MM.1S (cell line): Measurements from ENCODE around the gene PLS3.

ENCODE experiments used
- DNase-seq: peaks from one replicate; pipeline ENCODE4 v3.0.0-alpha.2; 2015
- H2AFZ ChIP-seq: fragments of 300-600 bp; sonication (generic); 2 replicates; pipeline ENCODE4 v1.6.0; 2016; ENCODE audit warnings: antibody characterized with exemption, low read length
- H3F3A ChIP-seq: fragments of 300-600 bp; sonication (generic); 2 replicates; pipeline ENCODE4 v1.6.1; 2016; ENCODE audit warnings: mild to moderate bottlenecking, antibody characterized with exemption, low read length, moderate library complexity, mixed read lengths; ENCODE audit not compliant: insufficient read depth
- H3K27ac ChIP-seq: fragments of 300-600 bp; sonication (generic); 2 replicates; pipeline ENCODE4 v1.5.1; 2016; ENCODE audit warnings: mild to moderate bottlenecking, low read length
- H3K27me3 ChIP-seq: fragments of 300-600 bp; sonication (generic); replicated peaks from 2 replicates; pipeline ENCODE4 v1.6.0; 2016; ENCODE audit warnings: low read length; ENCODE audit not compliant: insufficient read depth
- H3K36me3 ChIP-seq: fragments of 300-600 bp; sonication (generic); replicated peaks from 2 replicates; pipeline ENCODE4 v1.6.1; 2016; ENCODE audit warnings: mild to moderate bottlenecking, low read length, mixed read lengths; ENCODE audit not compliant: insufficient read depth
- H3K4me1 ChIP-seq: fragments of 300-600 bp; sonication (generic); 2 replicates; pipeline ENCODE4 v1.6.1; 2016; ENCODE audit warnings: low read length, mixed read lengths
- H3K4me2 ChIP-seq: fragments of 300-600 bp; sonication (generic); 2 replicates; pipeline ENCODE4 v1.6.0; 2016; ENCODE audit warnings: low read depth, low read length
- H3K4me3 ChIP-seq: fragments of 300-600 bp; sonication (generic); 2 replicates; pipeline ENCODE4 v1.5.1; 2016; ENCODE audit warnings: low read length, mixed read lengths
- H3K79me2 ChIP-seq: fragments of 300-600 bp; sonication (generic); 2 replicates; pipeline ENCODE4 v1.6.1; 2016; ENCODE audit warnings: mixed run types, low read length, mixed read lengths
- H3K9ac ChIP-seq: fragments of 300-600 bp; sonication (generic); 2 replicates; pipeline ENCODE4 v1.6.1; 2016; ENCODE audit warnings: low read length, mixed read lengths
- H3K9me2 ChIP-seq: fragments of 300-600 bp; sonication (generic); replicated peaks from 2 replicates; pipeline ENCODE4 v1.6.1; 2016; ENCODE audit warnings: mild to moderate bottlenecking, low read length, mixed read lengths; ENCODE audit not compliant: insufficient read depth
- H3K9me3 ChIP-seq: fragments of 300-600 bp; sonication (generic); replicated peaks from 2 replicates; pipeline ENCODE4 v1.6.1; 2016; ENCODE audit warnings: mild to moderate bottlenecking, low read length, mixed read lengths; ENCODE audit not compliant: insufficient read depth
- H4K20me1 ChIP-seq: fragments of 300-600 bp; sonication (generic); 2 replicates; pipeline ENCODE4 v1.6.1; 2016; ENCODE audit warnings: mild to moderate bottlenecking, low read length, moderate library complexity, mixed read lengths; ENCODE audit not compliant: insufficient read depth
- EZH2 ChIP-seq: fragments of 300-600 bp; sonication (generic); optimal IDR thresholded peaks from 2 replicates; pipeline ENCODE3; 2017; ENCODE audit warnings: low read depth, mild to moderate bottlenecking, antibody characterized with exemption, low read length, mixed read lengths
- EZH2phosphoT487 ChIP-seq: fragments of 300-600 bp; sonication (generic); IDR thresholded peaks from 2 replicates; pipeline ENCODE4 v1.6.1; 2018; ENCODE audit warnings: antibody characterized with exemption, low read length
- TF ChIP-seq, protein P1 (sequence below): fragments of 300-600 bp; sonication (generic); IDR thresholded peaks from 2 replicates; pipeline ENCODE4 v1.5.1; 2016; ENCODE audit warnings: antibody characterized with exemption, low read length, mixed read lengths

Gene PLS3

DNA sequence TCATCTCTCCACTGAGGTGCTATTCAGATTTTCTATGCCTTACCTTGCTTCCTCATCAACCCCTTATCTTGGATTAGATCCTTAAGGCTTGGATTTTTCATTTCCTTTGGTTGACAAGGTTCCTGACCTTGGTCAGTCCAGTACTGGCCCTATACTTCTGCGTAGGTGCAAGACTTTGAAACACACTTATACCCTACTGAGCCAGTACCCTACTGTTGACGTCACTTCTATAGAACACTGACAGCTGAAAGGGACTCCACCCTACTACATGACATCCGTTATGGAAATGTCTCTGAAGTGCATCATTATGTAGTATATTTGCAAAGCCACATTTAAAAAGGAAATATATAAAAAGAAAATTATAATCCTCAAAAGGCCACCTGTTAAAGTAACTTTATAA lies 12.0 kb upstream of the PLS3 start:
- Histone ChIP-seq H3K4me3 (no peak overlapping the region), H2AFZ (no peak overlapping the region), H3K36me3 (no peaks in the 10 kb centered on the region), H3F3A (no peaks in the 10 kb centered on the region), H3K4me1 (no peaks in the 10 kb centered on the region), H3K27ac (no peak overlapping the region), H3K4me2 (no peak overlapping the region), H3K9me2 (no peaks in the 10 kb centered on the region), H4K20me1 (no peaks in the 10 kb centered on the region), H3K9me3 (no peaks in the 10 kb centered on the region), H3K79me2 (no peaks in the 10 kb centered on the region), H3K27me3 (no peaks in the 10 kb centered on the region), H3K9ac (no peak overlapping the region)
- no peak for TF ChIP-seq EZH2
- TF ChIP-seq, protein P1, sequence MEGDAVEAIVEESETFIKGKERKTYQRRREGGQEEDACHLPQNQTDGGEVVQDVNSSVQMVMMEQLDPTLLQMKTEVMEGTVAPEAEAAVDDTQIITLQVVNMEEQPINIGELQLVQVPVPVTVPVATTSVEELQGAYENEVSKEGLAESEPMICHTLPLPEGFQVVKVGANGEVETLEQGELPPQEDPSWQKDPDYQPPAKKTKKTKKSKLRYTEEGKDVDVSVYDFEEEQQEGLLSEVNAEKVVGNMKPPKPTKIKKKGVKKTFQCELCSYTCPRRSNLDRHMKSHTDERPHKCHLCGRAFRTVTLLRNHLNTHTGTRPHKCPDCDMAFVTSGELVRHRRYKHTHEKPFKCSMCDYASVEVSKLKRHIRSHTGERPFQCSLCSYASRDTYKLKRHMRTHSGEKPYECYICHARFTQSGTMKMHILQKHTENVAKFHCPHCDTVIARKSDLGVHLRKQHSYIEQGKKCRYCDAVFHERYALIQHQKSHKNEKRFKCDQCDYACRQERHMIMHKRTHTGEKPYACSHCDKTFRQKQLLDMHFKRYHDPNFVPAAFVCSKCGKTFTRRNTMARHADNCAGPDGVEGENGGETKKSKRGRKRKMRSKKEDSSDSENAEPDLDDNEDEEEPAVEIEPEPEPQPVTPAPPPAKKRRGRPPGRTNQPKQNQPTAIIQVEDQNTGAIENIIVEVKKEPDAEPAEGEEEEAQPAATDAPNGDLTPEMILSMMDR: no peak
- TF ChIP-seq EZH2phosphoT487: no peak
- no peak for DNase-seq

DNA sequence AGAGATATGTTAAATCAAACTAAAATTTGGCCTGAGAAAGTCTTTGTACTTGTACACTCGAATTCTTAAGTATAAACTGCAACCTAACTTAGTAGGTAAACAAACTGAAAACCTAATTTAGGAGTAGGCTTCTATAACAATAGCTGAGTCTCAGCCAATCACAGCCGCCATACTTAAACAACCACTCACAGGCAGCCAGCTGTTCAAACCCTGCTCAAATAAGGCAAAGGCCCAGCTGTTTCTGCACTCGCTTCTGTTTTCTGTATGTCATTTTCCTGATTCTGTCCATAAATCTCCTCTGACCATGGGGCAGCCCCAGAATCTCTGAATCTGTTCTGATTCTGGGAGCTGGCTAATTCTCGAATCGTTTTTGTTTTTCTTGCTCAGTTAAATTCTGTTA lies 7.8 kb upstream of the PLS3 start:
- Histone ChIP-seq H3K4me3 (no peak overlapping the region), H3K4me2 (no peak overlapping the region), H3K9ac (no peak overlapping the region), H3K9me2 (no peaks in the 10 kb centered on the region), H3K27me3 (no peaks in the 10 kb centered on the region), H3K9me3 (no peaks in the 10 kb centered on the region), H3K27ac (no peak overlapping the region), H3F3A (no peaks in the 10 kb centered on the region), H3K4me1 (no peaks in the 10 kb centered on the region), H3K79me2 (no peaks in the 10 kb centered on the region), H2AFZ (no peak overlapping the region), H3K36me3 (no peaks in the 10 kb centered on the region), H4K20me1 (no peaks in the 10 kb centered on the region)
- no peak for DNase-seq
- TF ChIP-seq EZH2phosphoT487 (no peak), EZH2 (no peak)
- TF ChIP-seq, protein P1: no peak

DNA sequence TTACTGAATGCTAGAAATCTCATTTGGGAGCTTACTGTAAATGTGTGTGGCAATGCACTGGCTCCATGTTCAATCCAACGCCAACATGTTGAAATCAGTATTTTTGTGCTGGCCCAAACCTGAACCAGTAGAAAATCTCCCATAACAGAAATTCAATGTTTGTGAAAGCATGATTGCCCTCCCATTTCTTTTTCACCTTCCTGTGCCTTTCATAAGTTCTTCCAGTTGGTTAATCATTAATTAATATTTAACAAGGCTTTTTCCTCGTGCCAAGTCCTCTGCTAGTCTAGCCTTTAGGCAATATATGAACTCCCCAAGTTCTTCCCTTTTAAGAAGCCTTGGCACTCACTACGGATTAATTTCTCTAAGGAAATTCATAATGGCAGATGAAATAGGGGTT lies 1.3 kb upstream of the PLS3 start:
- no peak overlapping the region for H2AFZ ChIP-seq
- H3K27me3 ChIP-seq: no peaks in the 10 kb centered on the region
- no peaks in the 10 kb centered on the region for H4K20me1 ChIP-seq
- H3K27ac ChIP-seq: no peak overlapping the region
- no peaks in the 10 kb centered on the region for H3K4me1 ChIP-seq
- no peaks in the 10 kb centered on the region for H3K9me2 ChIP-seq
- no peak overlapping the region for H3K4me3 ChIP-seq
- H3K4me2 ChIP-seq: no peak overlapping the region
- no peaks in the 10 kb centered on the region for H3K36me3 ChIP-seq
- DNase-seq: no peak
- no peaks in the 10 kb centered on the region for H3K79me2 ChIP-seq
- no peaks in the 10 kb centered on the region for H3F3A ChIP-seq
- TF ChIP-seq, protein P1: no peak
- no peak for TF ChIP-seq EZH2
- TF ChIP-seq EZH2phosphoT487: no peak
- no peaks in the 10 kb centered on the region for H3K9me3 ChIP-seq
- H3K9ac ChIP-seq: no peak overlapping the region
